Endothelial cell of umbilical vein (primary cell): Measurements from ENCODE around the gene FBXW11. TPM values are rescaled to one million over a fixed set of nuclear protein-coding genes. Genes with fewer than 3 reads are reported as not detected.

Experiments used
- BruUV-seq: library from RNA; stranded (reverse); fragments of 400-500 nt; replicated peaks from 2 replicates; lab custom pipeline; 2021; lab: Mats Ljungman, UMichigan
- CTCF ChIA-PET: fragments of 300-600, 350-600 bp; sonication (Branson Sonifier 250); formaldehyde crosslinking; loops from one replicate; lab custom pipeline; 2021; ENCODE audit warnings: antibody characterized with exemption, inconsistent platforms; lab: Charles Lee
- POLR2A ChIA-PET: fragments of 300-600, 350-600 bp; sonication (Branson Sonifier 250); formaldehyde crosslinking; loops from one replicate; lab custom pipeline; 2021; ENCODE audit warnings: antibody characterized with exemption, inconsistent platforms; lab: Charles Lee
- DNase-seq: peaks from one replicate; pipeline ENCODE4 v3.0.0-alpha.2; 2011; ENCODE audit warnings: low read depth, low spot score
- FAIRE-seq: peaks from 2 replicates; lab custom pipeline; 2011; peaks lifted over from hg19 to GRCh38; lab: Jason Lieb, UNC
- H2AFZ ChIP-seq: 2 replicates; pipeline ENCODE4 v1.6.0; 2012; ENCODE audit warnings: low read depth, low read length, control low read depth, inconsistent platforms
- H3K27ac ChIP-seq: 2 replicates; pipeline ENCODE4 v1.5.1; 2011; ENCODE audit warnings: low read depth, mild to moderate bottlenecking, control low read depth, low read length, moderate library complexity; ENCODE audit not compliant: insufficient read depth
- H3K27me3 ChIP-seq, 2 experiments: 2 replicates each; pipeline versions ENCODE4 v1.6.0 to v1.6.1; 2011; ENCODE audit warnings: low read length in 2 of 2, mixed read lengths in 1 of 2; ENCODE audit not compliant: control insufficient read depth in 2 of 2, insufficient read depth in 2 of 2
- H3K36me3 ChIP-seq, 2 experiments: 2 replicates in 1 of 2; 3 replicates in 1 of 2; pipeline ENCODE4 v1.5.1; 2011; ENCODE audit warnings: low read length in 2 of 2, mild to moderate bottlenecking in 1 of 2, moderate library complexity in 1 of 2; ENCODE audit not compliant: control insufficient read depth in 2 of 2, insufficient read depth in 2 of 2; ENCODE audit errors: extremely low read depth in 1 of 2
- H3K4me1 ChIP-seq: 3 replicates; pipeline ENCODE4 v1.5.1; 2011; ENCODE audit warnings: mild to moderate bottlenecking, low read length; ENCODE audit not compliant: control insufficient read depth, insufficient read depth; ENCODE audit errors: extremely low read depth
- H3K4me2 ChIP-seq: 2 replicates; pipeline ENCODE4 v1.6.1; 2011; ENCODE audit warnings: low read length, control low read depth, mixed read lengths; ENCODE audit not compliant: insufficient read depth
- H3K4me3 ChIP-seq, 3 experiments: fragments of 200-600 bp in 1 of 3; sonication (generic), shearing (Covaris generic) in 1 of 3; replicated peaks in 1 of 3; 2 replicates each; pipeline ENCODE4 v1.5.1; 2011 to 2016; ENCODE audit warnings: control low read depth in 3 of 3, low read length in 3 of 3, mild to moderate bottlenecking in 2 of 3, inconsistent platforms in 1 of 3, low read depth in 1 of 3, moderate library complexity in 1 of 3; ENCODE audit not compliant: insufficient read depth in 1 of 3
- H3K79me2 ChIP-seq: 2 replicates; pipeline ENCODE4 v1.6.0; 2012; ENCODE audit warnings: low read length, inconsistent platforms; ENCODE audit not compliant: control insufficient read depth, insufficient read depth
- H3K9ac ChIP-seq: replicated peaks from 2 replicates; pipeline ENCODE3; 2011; ENCODE audit warnings: low read length, control low read depth; ENCODE audit not compliant: insufficient read depth; ENCODE audit errors: extremely low read depth
- H3K9me1 ChIP-seq: replicated peaks from 3 replicates; pipeline ENCODE4 v1.6.0; 2011; ENCODE audit warnings: mild to moderate bottlenecking, low read length; ENCODE audit not compliant: control insufficient read depth, insufficient read depth; ENCODE audit errors: extremely low read depth
- H3K9me3 ChIP-seq: replicated peaks from 2 replicates; pipeline ENCODE4 v1.5.1; 2012; ENCODE audit warnings: low read length, inconsistent platforms; ENCODE audit not compliant: control insufficient read depth, insufficient read depth
- H4K20me1 ChIP-seq: replicated peaks from 2 replicates; pipeline ENCODE3; 2011; ENCODE audit warnings: mild to moderate bottlenecking, low read length; ENCODE audit not compliant: control insufficient read depth, insufficient read depth; ENCODE audit errors: extremely low read depth
- CTCF ChIP-seq, 2 donors: IDR thresholded peaks; 1 replicate in 1 of 2; 2 replicates in 1 of 2; pipeline ENCODE4 v1.5.1; 2011; ENCODE audit warnings: low read length in 2 of 2, mild to moderate bottlenecking in 2 of 2, moderate library complexity in 2 of 2, control low read depth in 1 of 2, inconsistent platforms in 1 of 2, low read depth in 1 of 2; ENCODE audit not compliant: insufficient read depth in 1 of 2; ENCODE audit errors: extremely low read depth in 1 of 2
- FOS ChIP-seq: IDR thresholded peaks from 2 replicates; pipeline ENCODE4 v1.6.1; 2011; ENCODE audit warnings: mild to moderate bottlenecking, low read length, moderate library complexity, borderline replicate concordance; ENCODE audit not compliant: insufficient read depth
- JUN ChIP-seq: IDR thresholded peaks from 2 replicates; pipeline ENCODE4 v1.6.1; 2011; ENCODE audit warnings: borderline replicate concordance, low read depth; ENCODE audit not compliant: insufficient read length, insufficient read depth
- MAX ChIP-seq: IDR thresholded peaks from 2 replicates; pipeline ENCODE4 v1.6.1; 2011; ENCODE audit not compliant: insufficient read depth, insufficient read length
- MYC ChIP-seq: IDR thresholded peaks from one replicate; pipeline ENCODE4 v1.6.1; 2011; ENCODE audit warnings: mild to moderate bottlenecking, low read depth, low read length
- dilution Hi-C: fragments of 300-500 bp; cut with MboI; formaldehyde crosslinking; loops from one replicate; pipeline ENCODE4 v1.15.0; 2019; ENCODE audit warnings: low sequenced_read_pairs; ENCODE audit not compliant: extremely low pct_ligation_motif_present
- intact Hi-C: fragments of 100-400 bp; cut with micrococcal nuclease; formaldehyde crosslinking; loops from one replicate; pipeline ENCODE4 v1.10.0; 2022
- polyA plus RNA-seq, 4 experiments: library from polyadenylated mRNA; depleted of rRNA in 3 of 4; stranded (reverse) in 3 of 4; unstranded in 1 of 4; fragments of >200 nt; gene quantifications; 2 replicates each; pipeline versions ENCODE4 v1.2.1 to v1.2.3, GENCODE V29; 2011 to 2012; ENCODE audit warnings: missing spikeins in 1 of 4
- total RNA-seq: library from RNA; stranded (reverse); gene quantifications from 2 replicates; pipeline ENCODE4 v1.2.3, GENCODE V29; 2021

The FBXW11 gene
- total and polyA plus RNA-seq, 2 donors (not counting 3 experiments of a cell fraction or from before 2014, with no cell fraction given) = 30.7 to 44.7 TPM

- TF ChIP-seq FOS (no peak), JUN (no peak), CTCF (IDR thresholded peaks at IDR 0.05; ENCODE audit: extremely low read depth in 1 of 2, insufficient read depth in 1 of 2, low read depth in 1 of 2, low read length in 2 of 2) (no peak), MYC (no peak), MAX (no peak)
- no peak for FAIRE-seq
- Histone ChIP-seq H3K4me1 (peaks cover 15% of the 10 kb centered on the region), H3K4me3 (no peak overlapping the region), H3K27ac (no peak overlapping the region), H3K36me3 (no peaks in the 10 kb centered on the region), H3K27me3 (no peaks in the 10 kb centered on the region), H3K9me3 (no peaks in the 10 kb centered on the region), H3K79me2 (peaks cover 91% of the 10 kb centered on the region), H3K9ac (no peak overlapping the region), H4K20me1 (peaks cover 31% of the 10 kb centered on the region), H2AFZ (no peak overlapping the region), H3K9me1 (no peaks in the 10 kb centered on the region), H3K4me2 (no peak overlapping the region)
- ChIA-PET POLR2A (no interaction called here), CTCF (interaction anchor here (1.4 to 2.0 kb wide), 2 partner anchors 46 to 49 kb away, joined by 3 to 6 read pairs; no protein-coding TSS in a partner anchor)
- dilution Hi-C loops (no loop called here), intact Hi-C loops (no loop called here)
- no TSS peak for BruUV-seq
- DNase-seq = no peak
Measured at GRCh38 chr5:171961117-171961516, 45.3 kb downstream of the FBXW11 start.
